GM12878 (cell line): ENCODE measurements around the gene ASH1L. TPM values are rescaled to one million over a fixed set of nuclear protein-coding genes. Genes with fewer than 3 reads are reported as not detected.

Source experiments
- ATAC-seq: fragments of 200-7000 bp; cut with Tn5 transposase; 3 replicates; pipeline ENCODE4 v1.9.1; 2020; ENCODE audit warnings: mild to moderate bottlenecking, moderate library complexity
- Bru-seq: library from RNA; stranded (reverse); fragments of 400-500 nt; gene quantifications from one replicate; lab custom pipeline; 2021; lab: Mats Ljungman, UMichigan
- BruChase-seq, 2 experiments: library from RNA; stranded (reverse); fragments of 400-500 nt; gene quantifications; one replicate each; lab custom pipeline; 2021; lab: Mats Ljungman, UMichigan
- BruUV-seq: library from RNA; stranded (reverse); fragments of 400-500 nt; replicated peaks from 2 replicates; lab custom pipeline; 2021; lab: Mats Ljungman, UMichigan
- CTCF ChIA-PET: fragments of 300-600 bp; sonication (Branson Sonifier 250); formaldehyde crosslinking; extraction: SDS; loops from one replicate; lab custom pipeline; 2021; ENCODE audit warnings: inconsistent platforms; lab: Yijun Ruan, JAX
- POLR2A ChIA-PET: fragments of 350-600 bp; formaldehyde crosslinking; extraction: SDS; loops from one replicate; lab custom pipeline; 2021; ENCODE audit warnings: inconsistent platforms; lab: Charles Lee
- RAD21 ChIA-PET: fragments of 300-600 bp; sonication (Branson Sonifier 250); formaldehyde crosslinking; loops from one replicate; lab custom pipeline; 2023; ENCODE audit warnings: antibody characterized with exemption; ENCODE audit not compliant: unreplicated experiment; lab: Charles Lee
- SMC1A ChIA-PET: fragments of 300-600 bp; sonication (Branson Sonifier 250); formaldehyde crosslinking; loops from one replicate; lab custom pipeline; 2023; ENCODE audit not compliant: unreplicated experiment, uncharacterized antibody; lab: Charles Lee
- DNase-seq: peaks from one replicate; pipeline ENCODE4 v3.0.0-alpha.2; 2011; ENCODE audit warnings: low read depth, low spot score
- FAIRE-seq: peaks from 3 replicates; lab custom pipeline; 2011; peaks lifted over from hg19 to GRCh38; lab: Jason Lieb, UNC
- H2AFZ ChIP-seq: 2 replicates; pipeline ENCODE4 v1.6.0; 2011; ENCODE audit warnings: low read depth, low read length, control low read depth; ENCODE audit not compliant: control insufficient read depth
- H3K27ac ChIP-seq: 2 replicates; pipeline ENCODE4 v1.5.1; 2011; ENCODE audit warnings: control low read depth; ENCODE audit not compliant: control insufficient read depth, insufficient read depth
- H3K27me3 ChIP-seq, 2 experiments: replicated peaks in 1 of 2; 2 replicates each; pipeline versions ENCODE4 v1.6.0 to v1.6.1; 2011; ENCODE audit warnings: low read length in 1 of 2; ENCODE audit not compliant: control insufficient read depth in 2 of 2, insufficient read depth in 2 of 2
- H3K36me3 ChIP-seq, 2 experiments: 2 replicates each; pipeline ENCODE4 v1.5.1; 2011; ENCODE audit warnings: low read length in 1 of 2; ENCODE audit not compliant: control insufficient read depth in 2 of 2, insufficient read depth in 2 of 2
- H3K4me1 ChIP-seq: 2 replicates; pipeline ENCODE4 v1.6.1; 2011; ENCODE audit warnings: mild to moderate bottlenecking, low read length, moderate library complexity, mixed read lengths; ENCODE audit not compliant: control insufficient read depth, insufficient read depth
- H3K4me2 ChIP-seq: 2 replicates; pipeline ENCODE4 v1.6.0; 2011; ENCODE audit warnings: control low read depth; ENCODE audit not compliant: control insufficient read depth, insufficient read depth
- H3K4me3 ChIP-seq: fragments of 200-600 bp; sonication (generic); 2 replicates; pipeline ENCODE4 v1.5.1; 2016
- H3K79me2 ChIP-seq: 2 replicates; pipeline ENCODE4 v1.6.0; 2011; ENCODE audit warnings: low read length; ENCODE audit not compliant: control insufficient read depth, insufficient read depth
- H3K9ac ChIP-seq: 2 replicates; pipeline ENCODE4 v1.8.0; 2011; ENCODE audit warnings: low read length, control low read depth, mixed read lengths; ENCODE audit not compliant: control insufficient read depth, insufficient read depth
- H3K9me3 ChIP-seq: replicated peaks from 3 replicates; pipeline ENCODE4 v1.5.1; 2011; ENCODE audit warnings: mild to moderate bottlenecking, low read length; ENCODE audit not compliant: control insufficient read depth, insufficient read depth
- H4K20me1 ChIP-seq: 2 replicates; pipeline ENCODE4 v1.6.0; 2011; ENCODE audit not compliant: control insufficient read depth, insufficient read depth
- BCL3 ChIP-seq: IDR thresholded peaks from 2 replicates; pipeline ENCODE4 v1.6.1; 2011; ENCODE audit warnings: borderline replicate concordance, low read depth, mild to moderate bottlenecking, moderate library complexity, low read length; ENCODE audit not compliant: insufficient read depth, poor library complexity, severe bottlenecking
- BMI1 ChIP-seq: fragments of 450-650 bp; IDR thresholded peaks from 2 replicates; pipeline ENCODE4 v1.6.1; 2016; ENCODE audit warnings: mild to moderate bottlenecking, moderate library complexity, borderline replicate concordance
- CEBPZ ChIP-seq: fragments of 150-350 bp; IDR thresholded peaks from 2 replicates; pipeline ENCODE4 v1.6.1; 2016; ENCODE audit warnings: low read depth, low read length
- MTA2 ChIP-seq: fragments of 450-650 bp; IDR thresholded peaks from 2 replicates; pipeline ENCODE4 v1.6.1; 2016; ENCODE audit warnings: low read depth, mild to moderate bottlenecking, moderate library complexity
- NBN ChIP-seq: fragments of 450-650 bp; IDR thresholded peaks from 2 replicates; pipeline ENCODE4 v1.6.1; 2016
- PAX5 ChIP-seq: IDR thresholded peaks from 2 replicates; pipeline ENCODE4 v1.6.1; 2011; ENCODE audit warnings: low read depth, low read length, borderline replicate concordance
- PBX3 ChIP-seq: IDR thresholded peaks from 2 replicates; pipeline ENCODE4 v1.6.1; 2011; ENCODE audit warnings: mild to moderate bottlenecking, low read depth, low read length, moderate library complexity; ENCODE audit not compliant: insufficient replicate concordance
- RELA ChIP-seq: fragments of 450-650 bp; IDR thresholded peaks from 2 replicates; pipeline ENCODE4 v1.8.0; 2014; ENCODE audit warnings: borderline replicate concordance; ENCODE audit not compliant: partially characterized antibody
- WGBS: methylation state at CpG from one replicate; pipeline ENCODE4 v1.1.6; 2016; ENCODE audit warnings: low lambda C conversion rate; ENCODE audit not compliant: insufficient replicate concordance, insufficient coverage; ENCODE audit errors: missing lambda C conversion rate; 5-methylcytosine and 5-hydroxymethylcytosine counted together
- in situ Hi-C: fragments of 300-500 bp; cut with MboI; formaldehyde crosslinking; loops from 9 replicates; pipeline ENCODE4 v1.14.3; 2018; ENCODE audit warnings: mixed read lengths
- intact Hi-C: fragments of 100-400 bp; cut with micrococcal nuclease; formaldehyde crosslinking; loops from one replicate; pipeline ENCODE4 v1.14.2; 2022; ENCODE audit not compliant: unreplicated experiment
- long read RNA-seq, 2 experiments: library from polyadenylated mRNA; unstranded; transcript quantifications; one replicate each; pipeline ENCODE4 v2.0.0, GENCODE V29; 2019 to 2020
- polyA minus RNA-seq, 3 experiments: library from RNA; depleted of rRNA, polyadenylated mRNA; stranded (reverse); fragments of >200 nt; gene quantifications; 2 replicates each; pipeline ENCODE4 v1.2.3, GENCODE V29; 2011
- polyA plus RNA-seq, 11 experiments: library from polyadenylated mRNA; depleted of rRNA in 4 of 11; unstranded in 6 of 11; stranded (reverse) in 5 of 11; fragments of >200 nt; fragmentation: Nextera tagmentation in 4 of 11; fragmentation: Illumina TruSeq in 1 of 11; extraction: Ambion mirVana in 4 of 11; extraction: Trizol in 1 of 11; gene quantifications; 1 replicate in 1 of 11; 2 replicates in 10 of 11; pipeline versions ENCODE4 v1.2.1 to v1.2.3, GENCODE V29; 2011 to 2016; ENCODE audit warnings: inconsistent platforms in 2 of 11, missing spikeins in 2 of 11, low read depth in 1 of 11
- total RNA-seq, 4 experiments: library from RNA; depleted of rRNA in 3 of 4; stranded (reverse); fragments of >200 nt in 3 of 4; fragmentation: Illumina TruSeq in 1 of 4; extraction: Trizol in 1 of 4; gene quantifications; 2 replicates each; pipeline versions ENCODE4 v1.2.1 to v1.2.3, GENCODE V29; 2013 to 2021
- TF ChIP-seq, protein P1 (sequence below): IDR thresholded peaks from 2 replicates; pipeline ENCODE4 v1.6.1; 2012; ENCODE audit warnings: low read depth, low read length, improper control_type of control experiment

The ASH1L gene
- 299 TPM in 2 replicates for total RNA-seq (2013; cell fraction: nucleolus; rRNA removed)
- total RNA-seq (2014; rRNA removed): 14.7 and 17.2 TPM in 2 replicates
- 22.0 and 22.6 TPM in 2 replicates for total RNA-seq (2014; rRNA removed; fragmentation: Illumina TruSeq; extraction: Trizol)
- total RNA-seq (2021): 23.9 and 24.5 TPM in 2 replicates
- 6.9 TPM for polyA plus RNA-seq (2011; ENCODE audit: low read depth)
- 22.2 and 22.4 TPM in 2 replicates for polyA plus RNA-seq (2011; rRNA removed)
- polyA plus RNA-seq (2011; cell fraction: cytosol; rRNA removed): 16.5 and 22.0 TPM in 2 replicates
- polyA plus RNA-seq (2011; cell fraction: nucleus; rRNA removed): 51.5 and 53.8 TPM in 2 replicates
- polyA plus RNA-seq (2012): 10.7 and 11.1 TPM in 2 replicates
- 15.9 and 16.8 TPM in 2 replicates for polyA plus RNA-seq (2014; fragmentation: Illumina TruSeq; extraction: Trizol)
- 1 to 10 TPM; 1.7 to 5.9 TPM for polyA plus RNA-seq (2014; fragmentation: Nextera tagmentation; extraction: Ambion mirVana)
- 11.3 and 12.1 TPM in 2 replicates for polyA plus RNA-seq (2014; rRNA removed)
- polyA plus RNA-seq (2016; fragmentation: Nextera tagmentation; extraction: Ambion mirVana): 10 to 100 TPM; 17.3 to 18.6 TPM
- polyA minus RNA-seq (2011; rRNA and poly(A)+ RNA removed): 64.2 and 66.3 TPM in 2 replicates
- 20.3 and 20.7 TPM in 2 replicates for polyA minus RNA-seq (2011; cell fraction: cytosol; rRNA and poly(A)+ RNA removed)
- 61.3 and 90.6 TPM in 2 replicates for polyA minus RNA-seq (2011; cell fraction: nucleus; rRNA and poly(A)+ RNA removed)
- Bru-seq, nascent RNA: percentile 86 among the genes with signal in this experiment
- BruChase-seq, experiment 1, labeled RNA remaining after a 6-hour chase: percentile 88 among the genes with signal in this experiment
- BruChase-seq, experiment 2, labeled RNA remaining after a 2-hour chase: percentile 90 among the genes with signal in this experiment
- long read RNA-seq, experiment 1, partial matches to known transcripts: 1 of 4 reads
- long read RNA-seq, experiment 1, other reads (novel, unspliced or antisense): 3 of 4 reads
- long read RNA-seq, experiment 2, partial matches to known transcripts: 25 of 85 reads
- long read RNA-seq, experiment 2, other reads (novel, unspliced or antisense): 60 of 85 reads

- H3K36me3 ChIP-seq: no peaks in the 10 kb centered on the region; a peak in 1 of 4 replicates
- ChIA-PET CTCF (interaction anchor here (0.6 kb wide), 1 partner anchor 937 kb away, joined by 3 read pairs; no protein-coding TSS in a partner anchor), POLR2A (interaction anchor here (0.6 to 1.5 kb wide), 9 partner anchors 16 to 313 kb away, joined by 3 to 4 read pairs (median 3); no protein-coding TSS in a partner anchor), RAD21 (interaction anchor here (0.8 to 1.0 kb wide), 5 partner anchors 15 to 67 kb away, joined by 3 to 5 read pairs (median 3); no protein-coding TSS in a partner anchor), SMC1A (interaction anchor here (0.5 to 1.8 kb wide), 5 partner anchors 15 to 58 kb away, joined by 3 to 8 read pairs (median 5); no protein-coding TSS in a partner anchor)
- WGBS: under 1% methylated on average over 64 of the region's 87 CpGs
- no peaks in the 10 kb centered on the region for H3K27me3 ChIP-seq
- peaks cover 5% of the 10 kb centered on the region; the same call in 1 of the 2 replicates for H4K20me1 ChIP-seq
- intact Hi-C loops (loop anchor here (2.0 kb wide), 1 partner anchor 34 kb away; no protein-coding TSS in a partner anchor), in situ Hi-C loops (no loop called here)
- peak; percentile 35 for FAIRE-seq
- H3K9me3 ChIP-seq: no peaks in the 10 kb centered on the region
- H3K4me3 ChIP-seq: peak within 1 kb of the TSS; percentile 93
- BruUV-seq: no TSS peak
- H3K4me1 ChIP-seq: no peaks in the 10 kb centered on the region; the same call in 1 of the 2 replicates
- ATAC-seq: peak; percentile 88
- H3K9ac ChIP-seq: peak within 1 kb of the TSS; percentile 96
- H3K4me2 ChIP-seq: peak within 1 kb of the TSS; percentile 92
- peak; percentile 71 for DNase-seq
- H3K79me2 ChIP-seq: peaks cover 84% of the 10 kb centered on the region
- H2AFZ ChIP-seq: peak within 1 kb of the TSS; percentile 100
- H3K27ac ChIP-seq: peak within 1 kb of the TSS; percentile 99
- TF ChIP-seq BMI1 (no peak), MTA2 (no peak), NBN (peak; percentile 96), CEBPZ (no peak), RELA (peak; percentile 89), PAX5 (peak; percentile 67; the same call in 1 of the 2 replicates), BCL3 (peak; percentile 5), PBX3 (no peak)
- TF ChIP-seq, protein P1, sequence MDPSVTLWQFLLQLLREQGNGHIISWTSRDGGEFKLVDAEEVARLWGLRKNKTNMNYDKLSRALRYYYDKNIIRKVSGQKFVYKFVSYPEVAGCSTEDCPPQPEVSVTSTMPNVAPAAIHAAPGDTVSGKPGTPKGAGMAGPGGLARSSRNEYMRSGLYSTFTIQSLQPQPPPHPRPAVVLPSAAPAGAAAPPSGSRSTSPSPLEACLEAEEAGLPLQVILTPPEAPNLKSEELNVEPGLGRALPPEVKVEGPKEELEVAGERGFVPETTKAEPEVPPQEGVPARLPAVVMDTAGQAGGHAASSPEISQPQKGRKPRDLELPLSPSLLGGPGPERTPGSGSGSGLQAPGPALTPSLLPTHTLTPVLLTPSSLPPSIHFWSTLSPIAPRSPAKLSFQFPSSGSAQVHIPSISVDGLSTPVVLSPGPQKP: no peak
Observed at GRCh38 chr1:155562581-155563376, at the start of gene ASH1L. TSS of gene ASH1L (minus strand) at chr1:155562803. CDS start at chr1:155521519, 41,284 bp downstream.
